ENCODE results near the gene ZNF784. TPM values are rescaled to one million over a fixed set of nuclear protein-coding genes. Genes with fewer than 3 reads are reported as not detected.

The ZNF784 gene
- total and polyA plus RNA-seq, 9 of the 15 experiments (the other 6 are each of a cell fraction or from before 2014, with no cell fraction given) = 0.14 to 6.1 (median 2.1) TPM

DNA sequence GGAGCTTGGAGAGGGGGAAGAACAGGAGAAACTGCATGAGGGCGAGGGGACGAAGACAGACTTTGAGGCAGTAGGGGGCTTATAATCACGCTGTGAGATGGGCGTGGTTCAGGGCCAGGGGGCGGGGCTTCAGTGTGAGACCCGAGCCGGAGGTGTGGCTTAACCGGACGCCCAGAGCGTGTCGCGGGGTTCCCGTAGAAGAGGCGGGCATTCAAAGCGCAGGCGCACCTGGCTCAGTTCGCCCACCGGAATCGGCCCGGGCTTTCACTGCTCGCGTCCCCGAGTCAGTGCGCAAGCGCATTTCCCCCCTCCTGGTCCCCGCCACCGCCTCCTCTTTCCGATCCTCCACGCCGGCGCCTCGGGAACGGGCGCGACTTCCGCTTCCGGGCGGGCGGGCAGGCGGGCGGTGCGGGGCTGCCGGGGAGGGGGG lies 19.1 kb downstream of the ZNF784 start (continued):
- TF ChIP-seq ZBTB7A (IDR thresholded peaks at IDR 0.05; ENCODE audit: borderline replicate concordance, control insufficient read depth, low read depth, low read length) (peak; percentile 59; the same call in 1 of the 2 replicates), ZNF121 (CRISPR knock-in tag; conservative IDR thresholded peaks at IDR 0.05) (no peak), ETV5 (CRISPR knock-in tag; IDR thresholded peaks at IDR 0.05; ENCODE audit: low read depth) (no peak; the same call in 1 of the 2 replicates), ZBTB2 (IDR thresholded peaks at IDR 0.05) (peak; percentile 92), EWSR1 (IDR thresholded peaks at IDR 0.05; ENCODE audit: borderline replicate concordance, low read depth, partially characterized antibody) (no peak), U2AF2 (optimal IDR thresholded peaks at IDR 0.05; ENCODE audit: low read depth, low read length) (no peak), VEZF1 (CRISPR knock-in tag; IDR thresholded peaks at IDR 0.05) (peak; percentile 97), POLR2H (tag; IDR thresholded peaks at IDR 0.05; ENCODE audit: low read depth) (peak; percentile 74), ZNF407 (IDR thresholded peaks at IDR 0.05; ENCODE audit: low read depth) (peak; percentile 86), MEIS2 (IDR thresholded peaks at IDR 0.05; ENCODE audit: partially characterized antibody) (peak; percentile 81), GTF3C2 (IDR thresholded peaks at IDR 0.05; ENCODE audit: borderline replicate concordance, extremely low read depth, insufficient read length) (no peak)

Measured in K562 (cell line).